C4-2B (cell line): ENCODE results near the gene MAGOH.

Experiments
- H3K27ac ChIP-seq: fragments of 450-650 bp; 2 replicates; pipeline ENCODE4 v1.5.1; 2017
- ZFX ChIP-seq: fragments of 450-650 bp; IDR thresholded peaks from 2 replicates; pipeline ENCODE4 v1.6.1; 2017
- TF ChIP-seq, protein P1 (sequence below): fragments of 450-650 bp; conservative IDR thresholded peaks from 2 replicates; pipeline ENCODE4 v1.5.1; 2017; ENCODE audit warnings: mild to moderate bottlenecking

Gene MAGOH

DNA sequence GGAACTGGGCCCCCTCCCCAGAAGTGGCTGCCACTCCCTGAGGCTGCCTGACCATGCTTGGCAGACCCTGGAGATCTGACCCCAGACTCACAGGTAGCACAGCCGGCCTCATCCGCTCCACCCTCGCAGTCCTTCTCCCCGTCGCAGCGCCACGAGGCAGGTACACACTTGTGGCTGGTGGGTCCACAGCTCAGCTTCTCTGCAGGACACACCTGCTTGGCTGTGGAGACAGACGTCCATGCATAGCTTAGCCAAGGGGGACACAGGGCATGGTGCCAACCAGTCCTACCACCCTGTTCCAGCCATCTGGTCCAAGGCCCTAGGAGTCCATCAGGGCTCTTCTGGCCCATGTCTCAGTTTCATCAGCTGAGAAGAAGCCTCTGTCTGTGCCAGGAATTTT, 42.2 kb upstream of the MAGOH start:
- TF ChIP-seq, protein P1, sequence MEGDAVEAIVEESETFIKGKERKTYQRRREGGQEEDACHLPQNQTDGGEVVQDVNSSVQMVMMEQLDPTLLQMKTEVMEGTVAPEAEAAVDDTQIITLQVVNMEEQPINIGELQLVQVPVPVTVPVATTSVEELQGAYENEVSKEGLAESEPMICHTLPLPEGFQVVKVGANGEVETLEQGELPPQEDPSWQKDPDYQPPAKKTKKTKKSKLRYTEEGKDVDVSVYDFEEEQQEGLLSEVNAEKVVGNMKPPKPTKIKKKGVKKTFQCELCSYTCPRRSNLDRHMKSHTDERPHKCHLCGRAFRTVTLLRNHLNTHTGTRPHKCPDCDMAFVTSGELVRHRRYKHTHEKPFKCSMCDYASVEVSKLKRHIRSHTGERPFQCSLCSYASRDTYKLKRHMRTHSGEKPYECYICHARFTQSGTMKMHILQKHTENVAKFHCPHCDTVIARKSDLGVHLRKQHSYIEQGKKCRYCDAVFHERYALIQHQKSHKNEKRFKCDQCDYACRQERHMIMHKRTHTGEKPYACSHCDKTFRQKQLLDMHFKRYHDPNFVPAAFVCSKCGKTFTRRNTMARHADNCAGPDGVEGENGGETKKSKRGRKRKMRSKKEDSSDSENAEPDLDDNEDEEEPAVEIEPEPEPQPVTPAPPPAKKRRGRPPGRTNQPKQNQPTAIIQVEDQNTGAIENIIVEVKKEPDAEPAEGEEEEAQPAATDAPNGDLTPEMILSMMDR = no peak
- no peak for TF ChIP-seq ZFX
- no peak overlapping the region for H3K27ac ChIP-seq

DNA sequence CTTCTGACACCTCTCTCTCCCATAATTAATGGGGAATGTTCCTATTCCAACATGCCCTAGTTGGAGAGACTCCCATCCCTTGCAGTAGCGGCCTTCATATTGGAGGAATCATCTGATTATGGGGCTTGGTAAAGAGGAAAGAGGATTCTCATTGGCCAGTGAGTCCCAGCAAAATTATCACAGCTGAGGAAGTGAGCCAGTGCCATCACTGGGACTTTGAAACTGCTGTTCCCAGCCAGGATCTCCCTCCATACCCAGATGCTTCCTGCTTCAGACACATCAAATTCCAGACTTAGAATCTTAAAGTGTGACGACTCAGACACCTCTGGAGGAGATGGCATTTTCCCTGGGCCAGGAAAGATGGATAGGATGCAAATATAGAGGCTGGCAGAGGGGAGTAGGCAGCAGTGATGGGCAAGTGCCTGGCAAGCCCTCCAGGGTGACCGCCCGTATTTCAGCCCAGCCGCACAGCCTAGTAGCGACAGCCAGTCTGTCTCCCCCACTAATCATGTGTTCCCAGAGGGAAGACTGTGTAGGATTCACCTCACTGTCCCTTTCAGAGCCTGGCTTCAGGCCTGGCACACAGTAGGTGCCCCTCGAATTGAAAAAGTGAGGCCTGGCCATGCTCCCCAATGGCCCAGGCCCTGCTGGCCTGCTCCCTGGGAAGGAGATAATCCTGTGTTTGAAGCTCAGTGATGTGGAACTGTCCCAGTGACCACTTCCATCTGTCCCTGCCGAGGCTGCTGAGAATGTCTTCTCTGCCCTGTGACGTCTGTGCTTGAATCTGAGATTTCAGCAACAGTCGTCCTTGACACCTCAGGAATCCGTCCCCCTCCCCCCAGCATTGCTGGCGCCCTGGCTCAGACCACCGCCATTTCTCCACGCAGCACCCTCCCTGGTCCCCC, 41.2 kb upstream of the MAGOH start:
- H3K27ac ChIP-seq = no peak overlapping the region
- no peak for TF ChIP-seq ZFX
- TF ChIP-seq, protein P1 = no peak

DNA sequence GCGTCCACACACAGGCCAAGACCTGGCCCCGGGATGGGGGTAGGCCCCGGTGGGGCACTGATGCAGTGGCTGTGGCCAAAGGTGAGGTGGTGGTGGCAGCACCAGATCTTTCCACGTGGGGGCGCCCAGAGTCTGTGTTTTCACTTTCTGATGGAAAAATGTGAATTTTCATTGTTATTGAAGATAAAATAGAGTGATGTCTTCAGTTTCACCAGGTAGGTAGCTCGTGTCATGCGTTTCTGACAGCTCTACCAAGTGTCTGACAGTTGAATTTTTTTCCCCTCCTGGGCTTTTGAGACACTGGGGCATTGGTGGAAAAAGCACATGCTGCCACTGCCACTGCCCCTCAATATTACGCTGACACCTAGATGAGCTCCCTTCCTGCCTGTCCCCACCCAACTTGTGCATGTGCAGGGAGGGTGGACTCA, 40.0 kb upstream of the MAGOH start:
- no peak overlapping the region for H3K27ac ChIP-seq
- TF ChIP-seq ZFX = no peak
- TF ChIP-seq, protein P1 = peak; percentile 89

GRCh38 chr1:53277326-53277725, 39.0 kb upstream of the MAGOH start:
- TF ChIP-seq ZFX = no peak
- TF ChIP-seq, protein P1 = no peak
- no peak overlapping the region for H3K27ac ChIP-seq

- no peak overlapping the region for H3K27ac ChIP-seq
- no peak for TF ChIP-seq ZFX
- TF ChIP-seq, protein P1 = no peak
These were observed 38.6 kb upstream of the MAGOH start for GRCh38 chr1:53276902-53277281.

DNA sequence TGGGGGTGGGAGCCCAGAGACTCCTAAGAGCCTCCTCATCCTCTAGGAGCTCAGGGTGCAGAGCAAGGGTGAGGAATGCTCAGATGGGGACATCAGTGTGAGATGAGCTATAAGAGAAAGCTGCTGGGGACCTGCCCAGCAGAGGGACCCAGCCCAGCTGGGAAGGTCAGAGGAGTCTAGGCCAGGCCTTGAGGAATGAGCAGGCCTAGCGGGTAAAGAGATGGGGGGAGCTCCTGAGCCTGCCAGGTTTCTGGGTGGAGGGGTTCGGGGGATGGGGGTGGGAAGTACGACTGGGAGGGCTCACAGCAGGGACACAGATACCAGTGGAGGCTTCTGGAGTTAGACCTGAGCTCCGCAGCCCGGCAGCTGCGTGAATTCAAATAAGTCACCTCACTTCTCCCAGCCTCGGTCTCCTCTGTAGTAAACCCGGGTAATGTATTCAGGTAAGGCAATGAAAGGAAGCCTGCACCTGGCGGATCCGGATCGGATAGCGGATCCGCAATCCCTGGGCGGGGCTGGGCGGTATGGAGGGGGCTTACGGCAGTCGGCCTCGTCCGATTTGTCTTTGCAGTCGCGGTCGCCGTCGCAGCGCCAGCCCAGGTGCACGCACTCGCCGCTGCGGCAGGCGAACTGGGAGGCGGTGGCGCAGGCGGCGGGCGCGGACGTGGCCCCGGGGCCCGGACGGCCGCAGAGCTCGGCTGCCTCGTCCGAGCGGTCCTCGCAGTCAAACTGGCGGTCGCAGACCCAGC, 38.0 kb upstream of the MAGOH start:
- TF ChIP-seq, protein P1 = no peak
- TF ChIP-seq ZFX = no peak
- H3K27ac ChIP-seq = no peak overlapping the region

- TF ChIP-seq ZFX = no peak
- TF ChIP-seq, protein P1 = no peak
- no peak overlapping the region for H3K27ac ChIP-seq
These were observed 37.2 kb upstream of the MAGOH start for GRCh38 chr1:53275566-53275965.
